DOHH2 (cell line): ENCODE results near the gene MCC.

Experiments used
- H3F3A ChIP-seq: fragments of 200-600 bp; sonication (generic), shearing (Covaris generic); 2 replicates; pipeline ENCODE4 v1.6.0; 2016; ENCODE audit warnings: antibody characterized with exemption, mild to moderate bottlenecking; ENCODE audit not compliant: control insufficient read depth, insufficient read depth
- H3K27ac ChIP-seq: fragments of 200-600 bp; sonication (generic); 2 replicates; pipeline ENCODE4 v1.5.1; 2014; ENCODE audit warnings: low read depth, mild to moderate bottlenecking, low read length, moderate library complexity
- H3K27me3 ChIP-seq: fragments of 200-600 bp; sonication (generic); 2 replicates; pipeline ENCODE4 v1.6.1; 2014; ENCODE audit warnings: mild to moderate bottlenecking, low read length, mixed read lengths; ENCODE audit not compliant: control insufficient read depth
- H3K36me3 ChIP-seq: fragments of 200-600 bp; sonication (generic); 2 replicates; pipeline ENCODE4 v1.6.1; 2014; ENCODE audit warnings: mild to moderate bottlenecking, low read length, moderate library complexity, mixed read lengths; ENCODE audit not compliant: control insufficient read depth
- H3K4me1 ChIP-seq: fragments of 200-600 bp; sonication (generic); 2 replicates; pipeline ENCODE4 v1.6.1; 2014; ENCODE audit warnings: mild to moderate bottlenecking, low read length, mixed read lengths; ENCODE audit not compliant: control insufficient read depth
- H3K4me2 ChIP-seq: fragments of 200-600 bp; sonication (generic); 2 replicates; pipeline ENCODE4 v1.6.0; 2014; ENCODE audit warnings: mild to moderate bottlenecking, low read length, moderate library complexity
- H3K4me3 ChIP-seq: fragments of 200-600 bp; sonication (generic); 2 replicates; pipeline ENCODE4 v1.5.1; 2014; ENCODE audit warnings: mild to moderate bottlenecking, low read length, mixed read lengths
- H3K79me2 ChIP-seq: fragments of 200-600 bp; sonication (generic); 2 replicates; pipeline ENCODE4 v1.6.1; 2014; ENCODE audit warnings: mild to moderate bottlenecking, low read length, mixed read lengths; ENCODE audit not compliant: control insufficient read depth
- H3K9me2 ChIP-seq: fragments of 200-600 bp; sonication (generic); replicated peaks from 2 replicates; pipeline ENCODE4 v1.6.1; 2014; ENCODE audit warnings: mild to moderate bottlenecking, low read length, mixed read lengths; ENCODE audit not compliant: control insufficient read depth
- H3K9me3 ChIP-seq: fragments of 200-600 bp; sonication (generic); 2 replicates; pipeline ENCODE4 v1.6.1; 2014; ENCODE audit warnings: antibody characterized with exemption, low read length, mixed read lengths; ENCODE audit not compliant: control insufficient read depth, insufficient read depth
- H4K20me1 ChIP-seq: fragments of 200-600 bp; sonication (generic); 2 replicates; pipeline ENCODE4 v1.6.0; 2014; ENCODE audit warnings: low read depth, mild to moderate bottlenecking, antibody characterized with exemption, low read length, moderate library complexity; ENCODE audit not compliant: control insufficient read depth, insufficient read depth
- CTCF ChIP-seq: fragments of 200-600 bp; sonication (generic); IDR thresholded peaks from one replicate; pipeline ENCODE4 v1.5.1; 2014; ENCODE audit warnings: antibody characterized with exemption, mild to moderate bottlenecking, low read depth, low read length; ENCODE audit not compliant: poor library complexity, severe bottlenecking
- EZH2phosphoT487 ChIP-seq: fragments of 200-600 bp; sonication (generic); IDR thresholded peaks from 2 replicates; pipeline ENCODE4 v1.6.1; 2017; ENCODE audit warnings: borderline replicate concordance, mild to moderate bottlenecking, antibody characterized with exemption, low read length, moderate library complexity, mixed read lengths

Gene MCC

DNA sequence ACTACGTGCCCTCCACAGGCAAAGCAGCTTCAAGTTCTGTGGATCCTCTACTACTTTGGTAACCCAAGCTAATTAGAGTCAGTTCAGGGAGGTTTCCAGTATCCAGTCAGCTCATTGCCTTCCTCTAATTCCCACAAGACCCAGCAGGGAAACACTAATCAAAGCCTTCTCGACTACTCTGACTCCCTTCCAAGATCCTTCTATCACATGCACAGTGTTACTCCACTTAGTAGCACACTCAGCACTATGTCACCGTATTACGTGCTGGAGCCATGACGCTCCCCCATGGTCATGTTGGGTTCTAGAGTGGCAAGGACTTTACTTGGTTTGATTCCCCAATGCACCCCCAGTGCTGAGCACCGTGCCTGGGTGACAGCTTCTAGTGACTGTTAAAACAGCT, 458.6 kb downstream of the MCC start:
- Histone ChIP-seq H3K36me3 (no peaks in the 10 kb centered on the region), H3K9me3 (no peaks in the 10 kb centered on the region), H3K4me2 (no peak overlapping the region), H4K20me1 (no peaks in the 10 kb centered on the region), H3F3A (no peaks in the 10 kb centered on the region), H3K4me3 (no peak overlapping the region), H3K27me3 (no peaks in the 10 kb centered on the region), H3K4me1 (no peaks in the 10 kb centered on the region), H3K9me2 (no peaks in the 10 kb centered on the region), H3K79me2 (no peaks in the 10 kb centered on the region), H3K27ac (no peak overlapping the region)
- TF ChIP-seq EZH2phosphoT487 (no peak), CTCF (no peak)

- Histone ChIP-seq H3K4me2 (no peak overlapping the region), H3F3A (peaks cover 1% of the 10 kb centered on the region), H3K9me3 (no peaks in the 10 kb centered on the region), H3K27ac (no peak overlapping the region), H3K27me3 (no peaks in the 10 kb centered on the region), H4K20me1 (peaks cover 3% of the 10 kb centered on the region; the same call in 1 of the 2 replicates), H3K4me3 (no peak overlapping the region), H3K36me3 (peaks cover 10% of the 10 kb centered on the region), H3K4me1 (peaks cover 10% of the 10 kb centered on the region), H3K79me2 (no peaks in the 10 kb centered on the region), H3K9me2 (no peaks in the 10 kb centered on the region)
- TF ChIP-seq CTCF: no peak
- TF ChIP-seq EZH2phosphoT487: no peak
Observed at GRCh38 chr5:113027431-113027830, 460.8 kb downstream of the MCC start.

- TF ChIP-seq CTCF: no peak
- TF ChIP-seq EZH2phosphoT487: no peak
- no peak overlapping the region for H3K4me2 ChIP-seq
- no peaks in the 10 kb centered on the region for H3K79me2 ChIP-seq
- H4K20me1 ChIP-seq: peaks cover 3% of the 10 kb centered on the region; the same call in 1 of the 2 replicates
- H3K4me3 ChIP-seq: no peak overlapping the region
- H3K27ac ChIP-seq: no peak overlapping the region
- no peaks in the 10 kb centered on the region for H3K27me3 ChIP-seq
- H3F3A ChIP-seq: peaks cover 5% of the 10 kb centered on the region
- peaks cover 13% of the 10 kb centered on the region for H3K36me3 ChIP-seq
- H3K9me2 ChIP-seq: no peaks in the 10 kb centered on the region
- peaks cover 14% of the 10 kb centered on the region for H3K4me1 ChIP-seq
- H3K9me3 ChIP-seq: no peaks in the 10 kb centered on the region
Observed at GRCh38 chr5:113027015-113027414, 461.2 kb downstream of the MCC start.
